Stimulated activated naive CD4-positive, alpha-beta T cell (primary cell): Measurements from ENCODE around the gene AGRN.

Experiments used
- DNase-seq, 6 experiments: peaks; one replicate each; lab custom pipeline; 2025; lab: John Stamatoyannopoulos, UW

AGRN gene

DNA sequence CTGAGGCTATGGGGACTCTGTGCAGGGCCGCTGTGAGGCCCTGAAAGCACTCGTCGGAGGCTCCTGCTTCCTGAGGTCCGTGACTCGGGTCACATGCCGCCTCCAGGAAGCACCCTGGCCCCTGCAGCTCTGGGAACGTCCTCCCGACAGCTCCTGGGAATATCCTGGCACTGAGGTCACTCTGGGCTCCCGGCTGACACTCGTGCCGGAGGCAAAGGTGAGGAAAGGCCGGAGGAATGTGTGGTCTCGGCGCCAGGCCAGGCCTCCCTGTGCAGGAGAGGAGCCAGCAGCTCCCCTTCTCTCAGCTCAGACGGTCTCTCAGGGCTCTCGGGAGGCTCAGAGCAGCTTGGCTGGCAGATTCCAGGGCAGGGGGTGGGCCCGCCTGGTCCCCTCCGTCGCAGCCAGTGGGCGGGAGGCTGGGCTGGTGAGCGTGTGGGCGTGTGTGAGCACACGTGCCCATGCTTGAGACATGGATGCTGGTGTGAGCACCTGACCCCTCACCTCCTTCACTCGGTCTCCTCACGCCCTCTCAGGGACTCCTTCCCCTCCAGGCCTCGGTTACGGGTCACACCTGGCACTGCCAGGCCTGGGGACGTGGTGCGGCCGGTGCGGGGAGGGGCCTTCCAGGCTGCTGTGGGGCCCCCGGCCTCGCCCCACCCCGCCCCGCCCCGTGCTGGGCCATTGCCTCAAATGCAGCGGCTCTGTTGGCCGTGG, 59.6 kb downstream of the AGRN start:
- peak in 2 of 6 experiments; percentile 38 to 55 for DNase-seq

- no peak for DNase-seq
These were observed 60.3 kb downstream of the AGRN start for GRCh38 chr1:1080122-1080757.

DNA sequence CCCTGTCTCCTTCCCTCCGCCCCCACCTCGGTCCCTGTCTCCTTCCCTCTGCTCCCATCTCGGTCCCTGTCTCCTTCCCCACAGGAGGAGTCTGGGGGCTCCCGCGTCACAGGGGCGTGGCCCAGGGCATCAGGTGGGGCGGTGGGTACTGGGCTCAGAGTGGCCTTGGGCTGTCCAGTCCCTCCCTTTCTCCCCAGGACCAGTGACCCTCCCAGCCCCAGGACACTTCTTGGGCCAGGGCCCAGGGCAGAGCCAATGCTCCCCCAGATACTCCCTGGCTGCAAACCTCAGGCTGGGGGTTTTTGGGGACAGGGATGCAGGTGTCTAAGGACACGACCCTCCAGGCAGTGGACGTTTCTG, 61.0 kb downstream of the AGRN start:
- DNase-seq, result no peak

DNA sequence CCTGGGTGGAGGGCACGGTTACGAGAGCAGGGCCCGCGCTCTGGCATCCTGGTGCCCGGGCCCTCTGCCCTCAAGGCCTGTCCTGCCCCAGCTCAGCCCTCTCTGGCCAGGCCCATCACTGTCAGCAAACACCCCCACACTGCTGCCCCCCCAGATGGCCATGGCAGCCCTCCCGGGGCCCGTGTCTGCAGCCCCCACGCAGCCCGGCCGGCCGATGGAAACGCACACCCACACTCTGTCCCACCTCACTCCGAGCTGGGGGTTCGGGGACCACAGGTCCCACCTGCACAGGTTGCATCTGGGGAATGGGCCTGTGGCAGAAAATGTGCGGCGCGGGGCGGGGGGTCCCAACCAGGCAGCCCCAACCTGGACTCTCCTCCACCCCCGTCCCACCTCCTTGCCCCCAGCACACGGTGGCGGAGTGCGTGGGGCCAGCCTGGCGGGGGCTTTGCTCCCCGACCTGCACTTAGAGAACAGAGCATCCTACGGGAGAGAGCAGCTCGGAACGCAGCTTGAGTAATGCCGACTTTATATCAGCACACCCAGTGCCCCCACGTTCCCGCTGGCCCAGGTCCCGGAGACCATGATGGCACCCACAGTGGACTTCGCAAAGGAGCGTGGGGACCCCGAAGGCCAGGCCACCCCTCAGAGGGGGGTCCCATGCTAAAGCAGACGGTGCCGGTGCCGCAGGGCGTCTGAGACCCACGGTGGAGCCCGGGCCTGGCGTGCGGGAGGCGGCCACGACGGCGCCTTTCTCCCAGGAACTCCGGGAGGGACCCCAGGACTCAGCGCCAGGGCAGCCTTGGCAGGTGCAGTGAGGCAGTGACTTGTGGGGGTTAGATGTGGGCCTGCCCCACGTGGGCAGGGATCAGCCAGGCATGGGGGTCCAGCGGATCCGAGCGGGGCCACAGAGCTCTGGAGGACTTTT, 61.7 kb downstream of the AGRN start:
- no peak for DNase-seq

- no peak for DNase-seq
These were observed 62.4 kb downstream of the AGRN start for GRCh38 chr1:1082239-1082775.

DNA sequence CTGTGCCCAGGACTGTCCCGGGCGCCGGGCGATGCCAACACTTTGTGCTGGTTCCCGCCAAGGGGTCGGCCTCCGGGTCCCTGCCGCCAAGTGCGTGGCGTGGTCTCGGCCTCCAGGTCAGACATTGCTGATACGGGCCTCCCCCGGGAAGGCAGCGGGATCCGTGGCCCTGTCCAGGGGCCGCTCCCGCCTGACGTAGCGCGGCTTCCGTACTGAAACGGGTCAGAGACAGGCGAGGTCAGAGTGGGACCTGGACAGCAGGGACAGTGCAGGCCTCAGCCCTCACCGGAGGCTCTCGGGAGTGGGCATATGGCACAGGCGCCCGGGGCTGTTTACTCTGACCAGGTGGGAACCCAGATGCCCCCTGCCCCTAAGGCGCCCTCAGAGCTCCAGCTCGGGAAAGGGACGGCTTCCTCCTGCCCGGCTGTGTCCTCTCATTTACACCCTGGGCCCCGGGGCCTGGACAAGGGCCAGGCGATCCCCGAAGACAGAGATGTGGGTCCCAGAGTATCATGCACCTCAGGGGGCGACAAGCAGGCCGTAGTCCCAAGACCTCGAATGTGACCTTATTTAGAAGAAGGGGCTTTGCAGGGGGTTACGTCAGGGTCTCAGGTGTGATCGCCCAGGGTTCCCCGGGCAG, 63.0 kb downstream of the AGRN start:
- DNase-seq, result no peak

GRCh38 chr1:1083416-1084371, 63.8 kb downstream of the AGRN start:
- no peak for DNase-seq

DNA sequence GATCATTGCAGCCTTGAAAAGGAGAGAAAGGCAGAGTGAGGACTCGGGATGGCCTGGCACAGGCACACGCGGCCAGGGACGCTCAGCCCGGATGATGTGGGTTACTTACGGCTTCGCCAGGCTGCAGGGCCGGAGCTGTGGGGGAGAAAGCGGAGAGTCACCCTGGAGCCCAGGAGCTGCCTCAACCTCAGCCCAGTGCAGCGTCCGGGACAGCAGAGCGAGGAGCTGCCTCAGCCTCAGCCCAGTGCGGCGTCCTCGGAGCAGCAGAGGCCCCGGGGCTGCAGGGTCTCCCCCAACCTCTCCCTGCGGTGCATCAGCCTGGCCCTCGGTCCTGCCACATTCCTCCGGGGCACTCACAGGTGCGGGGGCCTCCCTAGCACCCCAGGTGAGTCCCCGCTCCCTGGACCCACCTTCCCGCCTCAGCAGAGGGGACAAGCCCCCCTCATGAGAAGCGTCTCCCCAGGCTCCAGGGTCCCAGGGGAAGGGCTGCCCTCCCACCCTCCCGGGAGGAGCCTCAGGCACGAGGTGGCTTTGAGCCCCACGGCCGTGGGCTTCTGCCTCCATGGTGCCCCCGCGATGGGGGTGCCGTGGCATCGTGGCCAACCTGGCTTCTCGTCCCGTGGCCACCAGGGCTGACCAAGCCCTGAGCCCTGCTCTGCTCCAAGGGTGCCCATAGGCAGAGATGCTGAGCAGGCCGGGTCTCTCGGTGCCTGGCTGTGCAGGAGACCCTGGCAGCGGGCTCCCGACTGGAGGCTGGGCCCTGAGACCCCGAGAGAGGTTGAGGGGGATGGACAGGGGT, 64.7 kb downstream of the AGRN start:
- no peak for DNase-seq

DNA sequence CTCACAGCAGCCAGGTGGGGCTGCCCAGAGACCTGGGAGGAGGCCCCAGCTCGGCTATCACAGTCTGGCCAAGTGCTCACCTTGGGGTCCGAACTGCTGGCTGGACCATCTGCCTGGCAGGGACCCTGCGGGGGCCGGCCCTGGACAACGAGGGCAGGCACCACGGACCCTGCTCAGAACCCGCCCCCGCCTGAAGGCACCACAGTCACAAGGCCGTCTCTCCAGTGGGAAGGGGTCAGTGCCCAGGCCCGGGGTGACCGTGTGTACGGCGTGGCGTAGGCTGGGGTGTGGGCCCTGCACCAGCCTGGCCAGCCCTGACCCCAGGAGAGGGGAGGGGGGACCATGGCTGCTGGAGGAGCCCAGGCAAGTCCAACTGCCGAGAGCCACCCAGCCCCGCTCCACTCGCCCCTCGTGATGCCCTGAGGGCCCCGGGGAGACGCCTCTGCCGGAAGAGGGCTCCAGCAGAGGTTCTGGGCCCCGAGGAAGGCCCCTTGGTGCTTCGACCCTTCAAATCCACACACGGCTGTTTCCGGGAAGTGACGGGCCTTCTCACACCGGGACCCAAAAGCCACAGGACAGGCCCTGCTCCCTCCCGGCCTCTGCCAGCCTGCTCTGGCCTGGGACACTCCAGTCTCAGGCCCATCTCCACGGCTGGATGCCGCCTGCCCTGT, 65.4 kb downstream of the AGRN start:
- DNase-seq, result no peak

DNA sequence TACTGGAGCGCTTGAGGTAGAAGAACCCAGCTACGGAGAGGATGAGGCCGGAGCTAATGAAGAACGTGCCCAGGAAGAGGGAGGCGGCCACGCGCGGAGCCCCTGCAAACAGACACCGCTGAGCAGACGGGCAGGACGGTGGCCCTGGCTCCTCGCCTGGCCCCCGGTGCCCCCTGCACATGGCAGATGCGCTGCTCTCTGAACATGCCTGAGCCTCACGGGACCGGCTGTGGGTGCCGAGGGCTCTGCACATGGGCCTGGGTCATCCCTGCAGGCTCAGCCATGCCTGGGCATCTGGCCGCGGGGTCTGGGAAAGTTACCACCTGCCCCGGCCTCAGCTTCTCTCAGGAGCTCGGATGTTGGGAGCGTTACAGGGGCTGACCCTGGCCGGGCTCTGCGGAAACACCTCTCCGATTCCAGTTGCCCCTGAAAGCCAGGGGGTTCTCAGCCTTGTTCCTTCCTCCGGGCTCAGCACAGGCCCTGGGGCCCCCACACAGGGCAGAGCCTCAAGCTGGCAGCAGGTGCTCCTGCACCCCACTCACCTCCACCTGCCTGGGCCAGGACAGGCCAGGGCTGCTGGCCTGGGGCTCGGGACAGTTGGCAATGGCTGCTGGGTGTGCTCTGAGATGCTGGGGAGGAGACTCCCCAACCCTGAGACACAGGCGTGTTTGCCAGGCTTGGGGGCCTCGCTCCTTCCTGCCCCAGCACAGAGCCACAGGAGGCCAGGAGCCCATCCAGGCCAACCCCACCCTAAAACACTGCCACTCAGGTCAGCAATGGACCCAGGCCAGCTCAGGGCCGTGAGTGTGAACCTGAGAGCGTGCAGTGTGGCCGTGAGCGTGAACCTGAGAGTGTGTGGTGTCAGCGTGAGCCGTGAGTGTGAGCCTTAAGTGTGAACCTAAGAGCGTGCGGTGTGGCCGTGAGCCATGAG, 66.3 kb downstream of the AGRN start:
- DNase-seq, result no peak

- no peak for DNase-seq
These were observed 67.0 kb downstream of the AGRN start for GRCh38 chr1:1086911-1087341.

DNA sequence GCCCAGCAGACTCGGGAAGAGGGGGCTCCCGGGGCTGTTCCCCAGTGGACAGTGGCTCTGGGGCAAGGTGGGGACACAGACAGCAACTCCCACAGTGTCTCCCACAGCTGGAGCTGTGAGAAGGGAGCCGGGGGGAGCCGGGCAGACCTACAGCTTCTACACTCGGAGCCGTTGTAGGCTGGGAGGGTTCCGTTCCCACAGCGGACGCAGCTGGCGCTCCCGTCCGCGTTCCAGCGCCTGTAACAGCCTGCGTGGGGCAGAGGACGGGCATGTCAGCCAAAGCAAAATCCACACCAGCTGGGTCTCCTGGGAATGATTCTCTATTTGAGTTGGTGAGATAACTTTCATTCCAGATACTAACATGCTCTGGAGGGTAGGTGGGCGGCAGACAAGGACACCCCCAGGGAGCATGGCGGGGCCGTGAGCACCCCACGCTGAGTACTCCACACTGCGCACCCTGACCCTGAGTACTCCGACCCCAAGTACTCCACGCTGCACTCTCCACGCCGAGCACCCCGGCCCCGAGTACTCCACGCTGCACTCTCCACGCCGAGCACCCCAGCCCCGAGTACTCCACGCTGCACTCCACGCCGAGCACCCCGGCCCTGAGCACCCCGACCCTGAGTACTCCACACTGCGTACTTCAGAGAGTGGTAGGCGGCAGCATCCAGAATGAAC, 67.6 kb downstream of the AGRN start:
- DNase-seq, result no peak

DNA sequence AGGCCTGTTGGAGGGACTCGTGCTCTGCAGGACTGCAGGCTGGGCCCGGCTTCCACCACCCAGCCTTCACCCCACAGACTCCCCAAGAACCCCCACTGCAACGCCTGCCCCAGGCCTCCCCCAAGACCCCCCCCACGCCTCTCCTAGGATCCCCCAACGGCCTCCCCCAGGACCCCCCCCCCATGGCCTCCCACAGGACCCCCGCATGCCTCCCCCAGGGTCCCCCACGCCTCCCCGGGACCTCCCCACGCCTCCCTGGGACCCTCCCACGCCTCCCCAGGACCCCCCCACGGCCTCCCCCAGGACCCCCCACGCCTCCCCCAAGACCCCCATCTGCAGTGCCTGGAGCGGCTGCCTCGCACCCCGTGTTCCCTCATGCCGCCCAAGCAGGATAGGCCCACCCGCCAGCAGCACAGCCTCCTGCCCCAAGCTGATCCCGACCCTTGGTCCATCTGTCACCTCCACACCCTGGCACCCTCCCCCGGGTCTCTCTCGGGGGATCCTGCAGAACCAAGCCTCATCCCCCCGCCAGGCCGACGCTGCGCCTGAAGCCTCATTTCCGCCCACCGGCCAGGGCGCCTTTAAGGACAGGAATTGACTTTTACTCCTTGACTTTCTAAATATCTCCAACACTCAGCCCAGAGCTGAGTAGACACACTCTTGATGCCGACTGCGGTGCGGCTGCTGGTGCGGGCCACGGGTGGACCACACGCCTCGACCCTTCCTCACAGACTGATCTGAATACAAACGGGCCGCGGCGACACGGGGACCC, 68.3 kb downstream of the AGRN start:
- DNase-seq, result no peak

DNA sequence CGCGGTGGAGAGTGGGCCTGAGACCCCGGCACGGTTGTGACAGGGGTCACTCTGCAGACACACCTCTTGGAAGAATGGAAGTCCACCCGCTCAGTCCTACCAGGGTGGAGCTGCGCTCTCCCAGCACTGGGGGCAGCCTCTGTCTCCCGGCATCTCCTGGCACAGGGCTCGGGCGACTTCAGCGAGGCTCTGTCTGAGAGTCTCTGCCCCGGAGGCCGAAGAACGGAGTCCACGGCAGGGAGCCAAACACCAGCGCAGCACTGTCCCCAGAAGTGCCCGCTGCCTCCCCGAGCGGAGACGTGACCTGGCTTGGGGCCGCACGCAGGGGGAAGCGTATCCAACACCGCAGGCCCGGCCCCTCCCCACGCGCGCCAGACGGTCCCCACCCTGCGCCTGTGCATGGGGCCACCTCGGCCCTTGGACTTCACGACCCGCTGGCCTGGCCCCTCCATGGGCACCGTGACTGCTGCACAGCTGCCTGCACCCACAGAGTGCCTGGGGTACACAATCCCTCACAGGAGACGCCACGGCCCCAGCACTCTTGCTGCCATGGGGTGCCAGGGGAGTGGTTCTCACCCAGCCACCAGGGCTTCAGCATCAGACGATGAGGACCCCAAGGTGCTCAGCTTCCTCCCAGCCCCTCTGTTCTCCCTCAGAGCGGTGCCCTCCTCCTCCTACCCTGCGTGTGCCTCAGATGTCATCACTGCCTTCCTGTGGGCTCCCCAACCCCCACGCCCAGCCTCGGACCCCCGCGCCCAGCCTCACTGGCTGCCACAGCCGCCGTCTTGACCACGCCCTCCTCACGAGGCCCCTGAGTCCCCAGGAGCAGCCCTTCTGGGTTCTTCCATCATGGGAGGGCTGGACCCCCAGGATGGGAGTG, 69.1 kb downstream of the AGRN start:
- no peak for DNase-seq

DNA sequence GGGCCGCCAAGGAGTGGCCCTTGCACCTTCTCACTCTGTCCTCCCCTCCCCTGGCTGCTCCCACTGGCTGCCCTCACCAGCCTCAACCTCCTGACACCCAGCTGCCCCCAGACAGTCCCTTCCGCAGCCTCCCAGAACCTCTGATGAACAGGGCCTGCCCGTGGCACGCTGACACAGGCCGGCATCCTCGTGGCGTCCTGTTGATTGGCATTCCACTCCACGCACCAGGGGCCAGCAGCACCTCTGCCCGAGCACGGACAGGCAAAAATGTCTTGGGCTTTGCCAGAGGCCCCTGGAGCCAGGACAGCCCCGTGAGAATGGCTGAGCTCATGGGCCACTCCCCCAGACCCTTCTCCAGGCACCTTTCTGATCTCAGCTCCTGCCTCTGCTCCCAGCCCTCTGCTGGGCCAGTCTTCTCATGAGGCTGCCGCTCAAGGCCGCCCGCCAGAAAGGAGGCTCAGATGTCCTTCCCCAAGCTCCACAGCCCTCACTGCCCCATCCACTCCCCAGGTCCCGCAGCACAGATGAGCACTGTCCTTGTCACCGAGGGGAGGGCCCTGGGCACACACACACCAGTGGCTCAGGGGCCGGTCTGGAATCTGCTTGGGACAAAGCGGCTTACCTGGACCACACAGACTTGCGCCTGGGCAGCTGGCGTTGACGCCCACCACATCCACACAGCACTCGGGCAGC, 70.0 kb downstream of the AGRN start:
- DNase-seq, result no peak
